ENCODE results near the gene DNAJC2.
"Not testable (repeated sequence)": the region's sequence is repeated elsewhere in the genome, so short reads cannot be mapped to it uniquely, and the experiment has no call there.

DNAJC2 gene

GRCh38 chr7:103341466-103341865 lies 3.1 kb downstream of the DNAJC2 start:
- no peak for DNase-seq

DNA sequence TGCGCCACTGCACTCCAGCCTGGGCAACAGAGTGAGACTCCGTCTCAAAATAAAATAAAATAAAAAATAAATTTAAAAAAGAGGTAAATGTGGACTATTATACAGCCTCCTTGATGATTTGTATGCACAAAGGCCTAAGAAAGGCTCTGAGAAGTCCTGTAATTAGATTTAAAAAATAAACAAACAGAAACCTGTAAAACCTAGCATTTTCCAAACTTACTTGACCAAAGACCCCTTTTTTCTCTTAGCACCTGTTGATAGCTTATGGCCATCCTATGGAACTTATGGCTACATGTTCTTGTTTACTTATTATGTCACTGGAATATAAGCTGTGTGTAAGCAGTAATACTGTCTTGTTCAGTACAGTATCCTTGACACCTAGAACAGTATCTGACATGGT lies 5.7 kb downstream of the DNAJC2 start:
- DNase-seq, result no peak

DNA sequence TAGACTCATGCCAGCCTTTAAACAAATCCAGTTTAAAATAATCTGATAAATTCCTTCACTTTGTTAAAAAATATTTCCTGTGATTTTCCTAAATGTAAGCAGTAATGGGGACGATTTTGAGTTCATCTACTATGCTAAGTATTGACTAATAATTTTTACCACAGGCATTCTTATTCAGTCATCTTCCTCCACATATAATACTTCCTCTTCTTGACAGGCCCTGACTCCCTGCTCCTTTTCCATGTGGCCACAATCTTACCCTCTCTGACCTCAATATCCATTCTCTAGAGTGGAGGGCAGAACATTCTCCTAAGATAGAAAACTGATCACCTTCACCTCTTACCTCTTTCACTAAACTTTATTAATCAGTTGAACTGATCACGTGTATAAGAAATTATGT lies 7.8 kb downstream of the DNAJC2 start:
- DNase-seq, result peak; percentile 17

DNA sequence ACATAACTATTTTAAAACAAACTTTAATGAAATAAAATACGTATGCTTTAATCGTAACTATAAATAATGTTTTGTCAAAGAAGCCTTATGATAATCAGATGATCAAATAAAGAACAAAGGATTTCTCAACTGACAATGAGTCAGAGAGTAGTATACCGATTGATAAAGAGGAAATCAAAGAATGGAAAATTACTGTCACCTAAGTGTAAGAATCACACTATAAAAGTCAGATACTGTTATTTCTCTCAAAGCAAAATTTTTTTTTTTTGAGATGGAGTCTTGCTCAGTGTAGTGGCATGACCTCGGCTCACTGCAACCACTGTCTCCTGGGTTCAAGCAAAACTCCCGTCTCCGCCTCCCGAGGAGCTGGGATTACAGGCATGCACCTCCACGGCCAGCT lies 18.8 kb downstream of the DNAJC2 start:
- DNase-seq, result no peak

DNA sequence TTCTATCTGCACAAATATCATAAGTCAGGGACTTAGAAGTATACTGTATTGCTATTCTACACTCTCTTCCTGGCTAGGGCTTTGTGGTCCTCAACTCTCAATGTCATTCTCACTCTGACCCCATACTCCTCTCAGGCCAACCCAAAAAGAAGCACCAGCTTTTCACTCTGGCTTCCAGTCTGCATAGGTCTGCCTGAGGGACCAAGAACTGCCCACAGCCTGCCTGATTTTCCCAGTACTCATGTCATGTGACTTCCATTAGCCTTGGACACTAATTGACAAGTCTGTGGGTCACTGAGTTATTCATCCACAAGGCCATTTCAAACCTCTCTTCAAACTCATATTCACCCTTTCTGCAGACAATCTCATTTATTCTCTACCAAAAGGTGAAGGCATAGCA lies 27.6 kb downstream of the DNAJC2 start:
- no peak for DNase-seq

DNA sequence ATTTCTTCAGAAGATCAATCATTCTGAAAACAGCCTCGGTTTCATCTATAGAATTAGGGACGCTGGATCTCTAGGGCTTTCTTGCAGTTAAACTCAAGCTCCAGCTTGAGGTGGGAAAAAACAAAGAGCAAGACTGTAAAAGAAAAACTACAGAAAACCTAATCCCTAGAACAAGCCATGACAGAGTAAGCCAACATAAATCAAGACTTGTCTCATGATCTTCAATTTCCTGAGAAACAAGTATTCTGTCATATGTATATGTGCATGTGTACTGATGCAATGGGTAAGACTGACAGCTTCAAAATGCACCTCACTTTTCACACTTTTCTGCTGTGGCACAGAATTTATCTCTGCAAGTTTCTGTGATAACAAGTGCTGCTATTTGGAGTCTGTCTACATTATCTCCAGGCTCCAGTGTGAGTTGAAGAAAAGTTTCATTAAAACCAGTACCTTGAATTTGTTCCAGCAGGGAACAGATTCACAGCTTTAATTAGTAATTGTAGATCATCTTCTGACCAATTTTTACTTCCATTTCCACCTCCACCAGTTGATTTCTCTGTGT lies 28.1 kb downstream of the DNAJC2 start:
- no peak for DNase-seq

- DNase-seq, result no peak
These were observed 29.7 kb downstream of the DNAJC2 start for GRCh38 chr7:103314852-103315251.

DNA sequence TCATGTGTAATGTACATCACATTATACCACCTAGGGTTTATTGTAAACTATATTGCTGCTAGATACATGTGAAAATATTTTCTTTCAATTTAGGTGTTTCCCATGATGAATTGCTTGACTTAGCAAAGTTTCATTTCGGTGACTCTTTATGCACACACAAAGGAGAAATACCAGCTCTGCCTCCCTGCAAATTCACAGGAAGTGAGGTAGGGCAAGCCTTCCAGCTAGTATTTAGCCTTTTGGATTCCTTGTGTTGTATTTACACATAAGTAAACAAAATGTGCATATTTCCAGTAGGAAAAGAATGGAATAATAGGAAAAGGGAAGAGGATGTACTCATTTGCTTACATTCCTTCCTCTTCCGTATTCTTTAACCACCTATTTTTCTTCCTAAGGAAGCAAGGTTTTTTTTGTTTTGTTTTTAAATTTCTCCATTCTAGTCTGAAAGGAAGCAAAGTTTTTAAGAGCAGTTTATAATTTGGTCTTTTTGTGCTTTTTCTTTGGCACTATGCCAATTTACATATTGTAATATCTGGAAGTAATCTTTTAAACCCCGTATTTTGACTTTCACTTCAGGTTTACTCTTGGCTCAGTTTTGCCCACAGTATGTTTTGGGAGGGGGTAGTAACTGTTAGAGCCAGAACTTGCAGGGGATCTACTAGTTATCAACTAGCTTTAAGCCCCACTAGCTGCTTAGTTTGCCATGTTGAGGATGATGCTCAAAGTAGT lies 36.9 kb downstream of the DNAJC2 start:
- DNase-seq, result no peak

GRCh38 chr7:103301441-103301840 lies 43.1 kb downstream of the DNAJC2 start:
- no peak for DNase-seq

DNA sequence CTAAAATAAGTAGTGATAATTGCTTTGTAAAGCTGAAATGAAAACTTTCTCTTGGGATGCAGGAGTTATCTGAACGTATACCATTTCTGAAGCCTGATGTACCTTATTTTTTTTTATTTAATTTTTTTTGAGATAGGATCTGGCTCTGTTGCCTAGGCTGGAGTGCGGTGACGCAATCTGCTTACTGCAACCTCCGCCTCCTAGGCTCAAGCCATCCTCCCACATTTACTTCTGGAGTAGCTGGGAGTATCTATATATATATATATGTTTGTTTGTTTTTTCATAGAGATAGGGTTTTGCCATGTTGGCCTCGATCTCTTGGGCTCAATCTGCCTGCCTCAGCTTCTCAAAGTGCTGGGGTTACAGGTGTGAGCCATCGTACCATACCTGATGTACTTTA lies 44.9 kb downstream of the DNAJC2 start:
- no peak for DNase-seq

DNA sequence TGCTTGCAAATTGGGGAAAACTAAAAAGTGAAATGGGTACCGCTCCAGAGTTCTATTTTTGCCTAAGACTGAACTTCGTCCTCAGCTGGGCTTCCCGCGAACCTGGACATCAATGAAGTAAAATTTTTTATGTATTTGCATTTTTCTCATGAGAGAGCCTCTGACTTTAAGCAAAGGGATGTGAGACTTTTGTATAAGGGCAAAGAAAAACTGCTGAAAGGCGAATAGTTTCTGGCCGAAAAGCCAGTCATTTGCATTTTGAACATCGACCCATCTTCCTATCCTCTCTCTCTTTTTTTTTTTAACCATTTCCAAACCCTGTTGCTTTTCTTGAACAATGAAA lies 46.8 kb downstream of the DNAJC2 start:
- DNase-seq, result no peak

- peak; percentile 75 for DNase-seq
These were observed 47.4 kb downstream of the DNAJC2 start, which contains the start of gene PMPCB for GRCh38 chr7:103296901-103297836. TSS of gene PMPCB (plus strand) at chr7:103297435. CDS start at chr7:103297460, 25 bp downstream.

DNA sequence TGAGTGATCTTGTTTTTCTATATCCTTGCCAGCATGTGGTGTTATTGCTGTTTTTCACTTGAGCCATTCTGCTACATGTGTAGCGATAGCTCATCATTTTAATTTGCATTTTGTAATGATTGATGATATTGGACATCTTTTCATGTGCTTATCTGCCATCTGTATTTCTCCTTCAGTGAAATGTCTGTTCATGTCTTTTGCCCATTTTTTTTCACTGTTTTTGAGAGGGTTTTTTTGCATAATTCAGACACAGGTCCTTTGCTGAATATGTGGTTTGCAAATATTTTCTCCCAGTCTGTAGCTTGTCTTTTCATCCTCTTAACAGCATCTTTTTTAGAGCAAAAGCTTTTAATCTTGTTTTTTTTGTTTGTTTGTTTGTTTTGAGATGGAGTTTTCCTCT lies 51.0 kb downstream of the DNAJC2 start:
- no peak for DNase-seq

DNA sequence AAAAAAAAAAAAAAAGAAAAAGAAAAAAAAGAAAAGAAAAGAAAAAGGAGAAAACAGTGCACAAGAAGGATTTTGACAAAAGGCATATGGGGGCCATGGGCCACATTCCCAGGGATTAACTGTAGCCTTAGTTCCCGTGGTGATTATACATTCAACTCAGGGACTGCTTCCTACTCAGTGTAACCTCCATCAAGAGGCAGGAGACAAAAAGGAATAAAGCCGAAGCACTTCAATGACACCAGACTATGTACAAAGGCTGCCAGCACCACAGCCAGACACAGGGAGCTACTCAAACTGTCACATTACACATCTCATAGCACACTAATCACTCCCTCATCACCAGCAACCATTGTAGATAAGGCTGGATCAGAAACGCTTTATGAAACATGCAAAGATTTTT lies 52.4 kb downstream of the DNAJC2 start:
- no peak for DNase-seq

GRCh38 chr7:103282802-103283427 lies 61.7 kb downstream of the DNAJC2 start:
- not testable (repeated sequence) for DNase-seq

- DNase-seq, result not testable (repeated sequence)
These were observed 63.8 kb downstream of the DNAJC2 start for GRCh38 chr7:103280803-103281155.

- peak; percentile 68 for DNase-seq
These were observed 64.4 kb downstream of the DNAJC2 start for GRCh38 chr7:103279963-103280802.

GRCh38 chr7:103279636-103279962 lies 65.0 kb downstream of the DNAJC2 start:
- peak; percentile 6 for DNase-seq

DNA sequence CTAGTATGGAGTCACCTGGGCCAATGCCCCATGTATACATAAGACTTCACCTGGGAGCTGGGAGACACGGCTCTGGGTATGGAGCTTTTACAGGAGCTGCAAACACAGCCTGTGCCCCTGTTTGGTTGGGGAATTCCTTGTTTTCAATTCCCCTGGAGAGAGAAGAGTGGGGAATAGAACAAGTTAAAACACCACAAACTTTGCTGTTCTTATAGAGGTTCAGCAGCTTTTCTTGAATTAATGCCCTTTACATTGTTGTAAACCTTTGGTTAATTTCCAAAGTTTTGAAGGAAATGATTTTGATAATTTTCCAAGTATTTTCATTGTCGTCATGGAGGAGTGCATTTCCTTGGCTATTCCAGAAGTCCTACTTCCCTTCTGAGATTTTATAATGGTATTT lies 66.4 kb downstream of the DNAJC2 start:
- DNase-seq, result not testable (repeated sequence)

DNA sequence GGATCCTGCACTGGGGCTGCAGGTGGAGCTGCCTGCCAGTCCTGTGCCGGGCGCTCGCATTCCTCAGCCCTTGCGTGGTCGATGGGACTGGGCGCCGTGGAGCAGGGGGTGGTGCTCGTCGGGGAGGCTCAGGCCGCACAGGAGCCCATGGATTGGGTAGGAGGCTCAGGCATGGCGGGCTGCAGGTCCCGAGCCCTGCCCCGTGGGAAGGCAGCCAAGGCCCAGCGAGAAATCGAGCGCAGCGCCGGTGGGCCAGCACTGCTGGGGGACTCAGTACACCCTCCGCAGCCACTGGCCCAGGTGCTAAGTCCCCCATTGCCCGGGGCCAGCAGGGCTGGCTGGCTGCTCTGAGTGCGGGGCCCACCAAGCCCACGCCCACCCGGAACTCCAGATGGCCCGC lies 69.7 kb downstream of the DNAJC2 start:
- not testable (repeated sequence) for DNase-seq

- DNase-seq, result not testable (repeated sequence)
These were observed 71.2 kb downstream of the DNAJC2 start for GRCh38 chr7:103273374-103273773.

- not testable (repeated sequence) for DNase-seq
These were observed 78.3 kb downstream of the DNAJC2 start for GRCh38 chr7:103266229-103266628.

DNA sequence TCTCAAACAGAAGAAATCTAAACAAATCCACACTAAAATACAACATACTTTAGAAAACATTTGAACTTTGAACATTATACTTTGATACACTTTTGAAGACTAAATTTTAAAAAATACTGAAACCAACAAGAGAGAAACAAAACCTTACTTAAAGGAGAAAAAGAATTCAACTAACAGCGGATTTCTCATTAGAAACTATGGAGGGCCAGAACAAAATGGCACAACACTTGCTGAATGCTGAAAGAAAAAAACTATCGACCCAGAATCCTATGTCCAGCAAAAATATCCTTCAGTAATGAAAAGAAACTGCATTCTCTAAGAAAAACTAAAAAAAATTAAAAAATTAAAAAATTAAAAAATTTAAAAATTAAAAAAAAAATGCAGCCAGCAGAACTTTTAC lies 80.5 kb downstream of the DNAJC2 start:
- not testable (repeated sequence) for DNase-seq
